Epithelial cell of esophagus (primary cell): ENCODE data around the gene ABHD3.

ENCODE experiments used
- DNase-seq: peaks from one replicate; pipeline ENCODE4 v3.0.0; 2010; ENCODE audit warnings: low read depth
- H3K4me3 ChIP-seq: 2 replicates; pipeline ENCODE4 v1.5.1; 2011; ENCODE audit warnings: mild to moderate bottlenecking, low read length, control low read depth
- CTCF ChIP-seq: IDR thresholded peaks from 2 replicates; pipeline ENCODE4 v1.5.1; 2011; ENCODE audit warnings: low read depth, mild to moderate bottlenecking, low read length, control low read depth, inconsistent platforms; ENCODE audit not compliant: insufficient read depth; ENCODE audit errors: missing control alignments

Gene ABHD3

GRCh38 chr18:21703241-21703820 is 1.2 kb downstream of the ABHD3 start:
- no peak for TF ChIP-seq CTCF
- peak overlapping the region; percentile 80 for H3K4me3 ChIP-seq
- DNase-seq, result peak; percentile 59

GRCh38 chr18:21702602-21703001 is 2.0 kb downstream of the ABHD3 start:
- no peak for TF ChIP-seq CTCF
- H3K4me3 ChIP-seq, result no peak overlapping the region
- DNase-seq, result no peak

- H3K4me3 ChIP-seq, result no peak overlapping the region
- no peak for TF ChIP-seq CTCF
- DNase-seq, result no peak
Measured at GRCh38 chr18:21701621-21702020, 3.0 kb downstream of the ABHD3 start.

GRCh38 chr18:21700528-21701075 is 4.0 kb downstream of the ABHD3 start:
- H3K4me3 ChIP-seq, result no peak overlapping the region
- no peak for DNase-seq
- no peak for TF ChIP-seq CTCF

GRCh38 chr18:21693322-21693721 is 11.3 kb downstream of the ABHD3 start:
- DNase-seq, result no peak
- no peak for TF ChIP-seq CTCF
- H3K4me3 ChIP-seq, result no peak overlapping the region

GRCh38 chr18:21689736-21690135 is 14.8 kb downstream of the ABHD3 start:
- no peak overlapping the region for H3K4me3 ChIP-seq
- TF ChIP-seq CTCF, result no peak
- DNase-seq, result no peak
